HepG2 (cell line): ENCODE measurements around the gene RAMP1.

Experiments used
- CEBPB ChIP-seq: IDR thresholded peaks from 2 replicates; pipeline ENCODE4 v1.6.1; 2011; ENCODE audit warnings: low read depth, low read length, improper control_type of control experiment, borderline replicate concordance
- EP300 ChIP-seq, 3 experiments: sonication (generic) in 1 of 3; formaldehyde crosslinking in 1 of 3; IDR thresholded peaks; 2 replicates each; pipeline versions ENCODE4 v1.5.1 to v1.6.1; 2011 to 2020; ENCODE audit warnings: low read depth in 2 of 3, low read length in 2 of 3, borderline replicate concordance in 1 of 3, improper control_type of control experiment in 1 of 3, mild to moderate bottlenecking in 1 of 3, missing genetic modification reagents in 1 of 3, moderate library complexity in 1 of 3
- FOXA3 ChIP-seq: IDR thresholded peaks from 2 replicates; pipeline ENCODE4 v1.6.1; 2016; ENCODE audit warnings: missing genetic modification reagents, missing compliant biosample characterization
- GATAD1 ChIP-seq: IDR thresholded peaks from 2 replicates; pipeline ENCODE4 v1.6.1; 2016; ENCODE audit warnings: missing genetic modification reagents, missing compliant biosample characterization
- KDM1A ChIP-seq: IDR thresholded peaks from 2 replicates; pipeline ENCODE4 v1.6.1; 2016; ENCODE audit warnings: missing compliant biosample characterization
- MAZ ChIP-seq, 2 experiments: sonication (generic) in 1 of 2; formaldehyde crosslinking in 1 of 2; IDR thresholded peaks; 2 replicates each; pipeline versions ENCODE4 v1.5.0 to v1.6.1; 2012 to 2020; ENCODE audit warnings: low read depth in 2 of 2, mild to moderate bottlenecking in 2 of 2, borderline replicate concordance in 1 of 2, improper control_type of control experiment in 1 of 2, low read length in 1 of 2, missing genetic modification reagents in 1 of 2, moderate library complexity in 1 of 2
- MEIS1 ChIP-seq: sonication (generic); formaldehyde crosslinking; IDR thresholded peaks from 2 replicates; pipeline ENCODE4 v1.9.0; 2021; ENCODE audit warnings: mild to moderate bottlenecking, missing genetic modification reagents, moderate library complexity, borderline replicate concordance
- MYC ChIP-seq: sonication (generic); formaldehyde crosslinking; IDR thresholded peaks from 2 replicates; pipeline ENCODE4 v1.9.0; 2021; ENCODE audit warnings: missing genetic modification reagents, borderline replicate concordance
- PHF8 ChIP-seq: sonication (generic); formaldehyde crosslinking; IDR thresholded peaks from 2 replicates; pipeline ENCODE4 v1.5.0; 2020; ENCODE audit warnings: missing genetic modification reagents
- POLR2A ChIP-seq, 2 experiments: IDR thresholded peaks; 2 replicates each; pipeline ENCODE4 v1.6.1; 2011; ENCODE audit warnings: low read depth in 2 of 2, low read length in 2 of 2, mild to moderate bottlenecking in 1 of 2, moderate library complexity in 1 of 2; ENCODE audit not compliant: insufficient read depth in 1 of 2
- ZNF354B ChIP-seq: sonication (generic); formaldehyde crosslinking; IDR thresholded peaks from 2 replicates; pipeline ENCODE4 v1.8.0; 2022; ENCODE audit warnings: mild to moderate bottlenecking, missing genetic modification reagents
- TF ChIP-seq, protein P1 (sequence below): sonication (generic); formaldehyde crosslinking; IDR thresholded peaks from 2 replicates; pipeline ENCODE4 v1.5.0; 2020; ENCODE audit warnings: mild to moderate bottlenecking, missing genetic modification reagents, moderate library complexity
- TF ChIP-seq, protein P2 (sequence below): sonication (generic); formaldehyde crosslinking; IDR thresholded peaks from 2 replicates; pipeline ENCODE4 v1.8.0; 2022; ENCODE audit warnings: mild to moderate bottlenecking, missing genetic modification reagents, moderate library complexity
- TF ChIP-seq, protein P3 (sequence below): sonication (generic); formaldehyde crosslinking; IDR thresholded peaks from 2 replicates; pipeline ENCODE4 v1.4.0; 2020; ENCODE audit warnings: low read depth, mild to moderate bottlenecking, missing genetic modification reagents

DNA sequence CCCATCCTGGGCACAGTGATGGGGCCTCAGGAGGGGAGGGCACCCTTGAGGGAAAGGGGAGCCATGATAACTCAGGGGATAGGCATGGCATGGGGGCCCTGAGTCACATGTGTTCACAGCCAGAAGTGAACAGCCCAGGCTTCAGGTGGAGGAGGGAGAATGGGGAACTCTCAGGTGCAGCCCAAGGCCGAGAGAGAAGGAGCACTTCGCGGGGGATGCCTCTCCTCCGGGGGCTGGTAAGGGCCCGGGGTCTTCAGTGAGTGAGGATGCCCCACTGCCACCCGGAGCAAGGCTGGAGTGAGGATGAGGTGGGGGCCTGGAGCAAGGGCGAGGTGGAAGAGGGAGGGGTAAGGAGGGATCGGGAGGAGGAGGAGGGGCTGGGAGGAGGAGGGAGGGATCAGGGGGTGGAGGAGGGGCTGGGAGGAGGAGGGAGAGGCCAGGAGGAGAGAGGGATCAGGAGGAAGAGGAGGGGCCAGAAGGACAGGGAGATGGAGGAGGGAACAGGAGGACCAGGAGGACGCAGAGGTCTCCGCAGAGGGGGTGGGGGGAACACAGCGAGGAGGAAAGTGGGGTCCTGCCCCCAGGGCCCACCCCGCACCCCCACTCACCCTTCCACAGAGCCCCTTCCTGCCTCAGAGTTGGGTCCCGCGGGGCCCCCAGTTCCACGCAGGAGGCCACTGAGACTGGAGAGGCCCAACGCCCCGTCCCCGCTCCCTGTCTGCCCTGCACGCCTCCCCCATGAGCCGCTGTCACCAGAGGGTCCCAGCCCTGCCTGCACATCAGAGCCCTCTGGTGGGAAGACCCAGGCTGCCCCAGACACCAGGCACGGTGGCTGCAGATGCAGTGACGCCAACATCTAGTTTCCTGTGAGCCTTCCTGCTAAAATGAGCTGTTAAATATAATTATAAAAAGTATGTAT lies 42.8 kb downstream of the RAMP1 start:
- TF ChIP-seq KDM1A (CRISPR knock-in tag), result no peak
- no peak for TF ChIP-seq ZNF354B (CRISPR knock-in tag)
- TF ChIP-seq, protein P1, sequence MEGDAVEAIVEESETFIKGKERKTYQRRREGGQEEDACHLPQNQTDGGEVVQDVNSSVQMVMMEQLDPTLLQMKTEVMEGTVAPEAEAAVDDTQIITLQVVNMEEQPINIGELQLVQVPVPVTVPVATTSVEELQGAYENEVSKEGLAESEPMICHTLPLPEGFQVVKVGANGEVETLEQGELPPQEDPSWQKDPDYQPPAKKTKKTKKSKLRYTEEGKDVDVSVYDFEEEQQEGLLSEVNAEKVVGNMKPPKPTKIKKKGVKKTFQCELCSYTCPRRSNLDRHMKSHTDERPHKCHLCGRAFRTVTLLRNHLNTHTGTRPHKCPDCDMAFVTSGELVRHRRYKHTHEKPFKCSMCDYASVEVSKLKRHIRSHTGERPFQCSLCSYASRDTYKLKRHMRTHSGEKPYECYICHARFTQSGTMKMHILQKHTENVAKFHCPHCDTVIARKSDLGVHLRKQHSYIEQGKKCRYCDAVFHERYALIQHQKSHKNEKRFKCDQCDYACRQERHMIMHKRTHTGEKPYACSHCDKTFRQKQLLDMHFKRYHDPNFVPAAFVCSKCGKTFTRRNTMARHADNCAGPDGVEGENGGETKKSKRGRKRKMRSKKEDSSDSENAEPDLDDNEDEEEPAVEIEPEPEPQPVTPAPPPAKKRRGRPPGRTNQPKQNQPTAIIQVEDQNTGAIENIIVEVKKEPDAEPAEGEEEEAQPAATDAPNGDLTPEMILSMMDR (CRISPR knock-in tag), result peak; percentile 36
- no peak for TF ChIP-seq MEIS1 (CRISPR knock-in tag)
- TF ChIP-seq, protein P2, sequence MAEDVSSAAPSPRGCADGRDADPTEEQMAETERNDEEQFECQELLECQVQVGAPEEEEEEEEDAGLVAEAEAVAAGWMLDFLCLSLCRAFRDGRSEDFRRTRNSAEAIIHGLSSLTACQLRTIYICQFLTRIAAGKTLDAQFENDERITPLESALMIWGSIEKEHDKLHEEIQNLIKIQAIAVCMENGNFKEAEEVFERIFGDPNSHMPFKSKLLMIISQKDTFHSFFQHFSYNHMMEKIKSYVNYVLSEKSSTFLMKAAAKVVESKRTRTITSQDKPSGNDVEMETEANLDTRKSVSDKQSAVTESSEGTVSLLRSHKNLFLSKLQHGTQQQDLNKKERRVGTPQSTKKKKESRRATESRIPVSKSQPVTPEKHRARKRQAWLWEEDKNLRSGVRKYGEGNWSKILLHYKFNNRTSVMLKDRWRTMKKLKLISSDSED, result no peak
- no peak for TF ChIP-seq MAZ (IDR thresholded peaks at IDR 0.05; ENCODE audit: borderline replicate concordance, low read depth, low read length)
- TF ChIP-seq MAZ (CRISPR knock-in tag; IDR thresholded peaks at IDR 0.05; ENCODE audit: low read depth), result no peak
- no peak for TF ChIP-seq EP300 (IDR thresholded peaks at IDR 0.05; ENCODE audit: low read depth in 2 of 2, low read length in 2 of 2)
- no peak for TF ChIP-seq EP300 (CRISPR knock-in tag; IDR thresholded peaks at IDR 0.05; ENCODE audit: borderline replicate concordance)
- no peak for TF ChIP-seq PHF8
- no peak for TF ChIP-seq CEBPB
- no peak for TF ChIP-seq POLR2A (IDR thresholded peaks at IDR 0.05; ENCODE audit: insufficient read depth in 1 of 2, low read depth in 2 of 2, low read length in 2 of 2)
- TF ChIP-seq, protein P3, sequence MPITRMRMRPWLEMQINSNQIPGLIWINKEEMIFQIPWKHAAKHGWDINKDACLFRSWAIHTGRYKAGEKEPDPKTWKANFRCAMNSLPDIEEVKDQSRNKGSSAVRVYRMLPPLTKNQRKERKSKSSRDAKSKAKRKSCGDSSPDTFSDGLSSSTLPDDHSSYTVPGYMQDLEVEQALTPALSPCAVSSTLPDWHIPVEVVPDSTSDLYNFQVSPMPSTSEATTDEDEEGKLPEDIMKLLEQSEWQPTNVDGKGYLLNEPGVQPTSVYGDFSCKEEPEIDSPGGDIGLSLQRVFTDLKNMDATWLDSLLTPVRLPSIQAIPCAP (CRISPR knock-in tag), result no peak
- TF ChIP-seq MYC (CRISPR knock-in tag), result no peak
- TF ChIP-seq GATAD1 (CRISPR knock-in tag), result no peak
- TF ChIP-seq FOXA3 (CRISPR knock-in tag), result no peak
